Fibroblast of lung (primary cell): Measurements from ENCODE around the gene DENND4B. TPM values are rescaled to one million over a fixed set of nuclear protein-coding genes. Genes with fewer than 3 reads are reported as not detected.

ENCODE experiments used
- DNase-seq, 2 donors: peaks; one replicate each; pipeline versions ENCODE4 v3.0.0 to v3.0.0-alpha.2; 2010; ENCODE audit warnings: low read depth in 2 of 2
- H2AFZ ChIP-seq: 2 replicates; pipeline ENCODE4 v1.5.1; 2012; ENCODE audit warnings: low read length, control low read depth, inconsistent platforms
- H3K27ac ChIP-seq: 2 replicates; pipeline ENCODE4 v1.5.1; 2011; ENCODE audit warnings: low read length, control low read depth; ENCODE audit not compliant: insufficient read depth
- H3K27me3 ChIP-seq: 2 replicates; pipeline ENCODE4 v1.5.1; 2011; ENCODE audit warnings: mild to moderate bottlenecking, low read length; ENCODE audit not compliant: control insufficient read depth, insufficient read depth
- H3K36me3 ChIP-seq: 2 replicates; pipeline ENCODE4 v1.5.1; 2011; ENCODE audit warnings: low read length; ENCODE audit not compliant: control insufficient read depth, insufficient read depth
- H3K4me1 ChIP-seq: 2 replicates; pipeline ENCODE4 v1.5.1; 2011; ENCODE audit warnings: low read length; ENCODE audit not compliant: control insufficient read depth, insufficient read depth; ENCODE audit errors: extremely low read depth
- H3K4me2 ChIP-seq: 2 replicates; pipeline ENCODE4 v1.5.1; 2011; ENCODE audit warnings: low read length, control low read depth; ENCODE audit not compliant: insufficient read depth; ENCODE audit errors: extremely low read depth
- H3K4me3 ChIP-seq, 4 experiments: fragments of 200-600 bp in 1 of 4; sonication (generic) in 1 of 4; replicated peaks in 1 of 4; 2 replicates each; pipeline ENCODE4 v1.5.1; 2011 to 2016; ENCODE audit warnings: low read length in 4 of 4, low read depth in 3 of 4, mild to moderate bottlenecking in 3 of 4, control low read depth in 2 of 4, inconsistent platforms in 1 of 4, mixed read lengths in 1 of 4; ENCODE audit not compliant: insufficient read depth in 1 of 4; ENCODE audit errors: control extremely low read depth in 1 of 4
- H3K79me2 ChIP-seq: 2 replicates; pipeline ENCODE4 v1.5.1; 2012; ENCODE audit warnings: mild to moderate bottlenecking, low read length, inconsistent platforms; ENCODE audit not compliant: control insufficient read depth, insufficient read depth
- H3K9ac ChIP-seq: 2 replicates; pipeline ENCODE4 v1.5.1; 2011; ENCODE audit warnings: mild to moderate bottlenecking, low read length, control low read depth; ENCODE audit not compliant: insufficient read depth
- H3K9me3 ChIP-seq: 2 replicates; pipeline ENCODE4 v1.5.1; 2012; ENCODE audit warnings: low read depth, low read length; ENCODE audit not compliant: control insufficient read depth, insufficient read depth
- H4K20me1 ChIP-seq: 2 replicates; pipeline ENCODE4 v1.5.1; 2011; ENCODE audit warnings: low read length; ENCODE audit not compliant: control insufficient read depth, insufficient read depth; ENCODE audit errors: extremely low read depth
- CTCF ChIP-seq, 2 donors: IDR thresholded peaks in 1 of 2; conservative IDR thresholded peaks in 1 of 2; 1 replicate in 1 of 2; 2 replicates in 1 of 2; pipeline ENCODE4 v1.5.1; 2011 to 2012; ENCODE audit warnings: low read length in 2 of 2, control low read depth in 1 of 2, inconsistent platforms in 1 of 2, low read depth in 1 of 2, mild to moderate bottlenecking in 1 of 2
- EZH2 ChIP-seq: IDR thresholded peaks from 2 replicates; pipeline ENCODE4 v1.5.1; 2012; ENCODE audit warnings: low read length, control low read depth, mild to moderate bottlenecking; ENCODE audit errors: missing control alignments
- polyA plus RNA-seq, 2 donors: library from polyadenylated mRNA; depleted of rRNA in 1 of 2; stranded (reverse) in 1 of 2; unstranded in 1 of 2; fragments of >200 nt; gene quantifications; 2 replicates each; pipeline ENCODE4 v1.2.1, GENCODE V29; 2011 to 2012; ENCODE audit warnings: missing spikeins in 1 of 2
- total RNA-seq: library from RNA; depleted of rRNA; stranded (reverse); fragments of >200 nt; gene quantifications from 2 replicates; pipeline ENCODE4 v1.2.1, GENCODE V29; 2014

The DENND4B gene
- total and polyA plus RNA-seq, 2 donors (not counting 1 experiment from before 2014, with no cell fraction given), result 9.1 to 17.7 TPM

DNA sequence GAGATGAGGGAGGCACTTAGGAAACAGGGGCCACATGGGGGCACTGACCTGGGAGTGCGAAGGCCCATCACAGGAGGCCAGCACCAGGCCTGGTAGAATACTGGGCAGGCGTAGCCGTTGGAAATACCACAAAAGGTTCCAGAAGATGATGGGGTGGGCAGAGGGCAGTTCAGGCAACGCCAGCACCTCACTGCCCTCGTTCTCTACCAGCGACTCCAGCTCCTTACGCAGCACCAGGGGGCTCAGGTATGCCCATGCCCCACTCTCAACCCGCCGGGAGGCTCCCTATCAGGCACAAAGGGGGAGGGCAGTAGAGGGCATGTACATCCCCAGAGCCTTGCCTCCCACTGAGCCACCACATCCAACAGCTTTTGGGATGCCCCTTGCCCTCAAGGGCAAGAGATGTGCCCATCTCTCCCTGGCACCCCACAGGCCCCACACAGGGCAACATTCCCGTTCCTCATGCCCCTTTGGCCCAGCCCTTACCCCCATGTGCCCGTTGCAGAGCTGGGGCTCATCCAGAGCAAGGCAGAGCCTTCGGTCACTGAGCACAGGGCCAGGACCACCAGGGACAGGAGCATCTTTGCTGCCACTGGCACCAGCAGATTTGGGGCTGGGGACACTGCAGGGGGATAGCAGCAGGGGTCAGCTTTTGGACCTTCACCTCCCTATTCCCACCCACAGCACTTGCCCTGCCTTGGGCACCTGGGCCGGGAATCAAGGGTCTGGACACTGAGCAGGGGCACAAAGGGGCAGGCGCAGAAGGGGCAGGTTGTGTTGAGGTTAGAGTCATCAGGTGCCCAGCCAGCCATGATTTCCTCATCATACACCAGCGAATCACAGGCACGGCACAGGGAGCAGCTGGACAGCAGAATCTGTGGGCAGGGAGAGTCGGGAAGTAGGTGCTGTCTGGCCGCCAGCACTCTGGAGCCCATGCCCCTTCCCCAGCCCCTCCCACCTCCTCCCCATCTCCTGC lies 14.1 kb downstream of the DENND4B start:
- Histone ChIP-seq H3K4me2 (no peak overlapping the region), H3K9ac (no peak overlapping the region), H2AFZ (no peak overlapping the region), H3K4me1 (peaks cover 5% of the 10 kb centered on the region), H3K36me3 (peaks cover 20% of the 10 kb centered on the region), H3K27ac (no peak overlapping the region), H4K20me1 (no peaks in the 10 kb centered on the region), H3K9me3 (no peaks in the 10 kb centered on the region), H3K79me2 (no peaks in the 10 kb centered on the region), H3K4me3 (no peak overlapping the region), H3K27me3 (no peaks in the 10 kb centered on the region)
- DNase-seq, result no peak
- TF ChIP-seq EZH2 (no peak), CTCF (conservative IDR thresholded peaks at IDR 0.05 in 1 of 2, IDR thresholded peaks at IDR 0.05 in 1 of 2; ENCODE audit: low read depth in 1 of 2, low read length in 2 of 2) (no peak)

DNA sequence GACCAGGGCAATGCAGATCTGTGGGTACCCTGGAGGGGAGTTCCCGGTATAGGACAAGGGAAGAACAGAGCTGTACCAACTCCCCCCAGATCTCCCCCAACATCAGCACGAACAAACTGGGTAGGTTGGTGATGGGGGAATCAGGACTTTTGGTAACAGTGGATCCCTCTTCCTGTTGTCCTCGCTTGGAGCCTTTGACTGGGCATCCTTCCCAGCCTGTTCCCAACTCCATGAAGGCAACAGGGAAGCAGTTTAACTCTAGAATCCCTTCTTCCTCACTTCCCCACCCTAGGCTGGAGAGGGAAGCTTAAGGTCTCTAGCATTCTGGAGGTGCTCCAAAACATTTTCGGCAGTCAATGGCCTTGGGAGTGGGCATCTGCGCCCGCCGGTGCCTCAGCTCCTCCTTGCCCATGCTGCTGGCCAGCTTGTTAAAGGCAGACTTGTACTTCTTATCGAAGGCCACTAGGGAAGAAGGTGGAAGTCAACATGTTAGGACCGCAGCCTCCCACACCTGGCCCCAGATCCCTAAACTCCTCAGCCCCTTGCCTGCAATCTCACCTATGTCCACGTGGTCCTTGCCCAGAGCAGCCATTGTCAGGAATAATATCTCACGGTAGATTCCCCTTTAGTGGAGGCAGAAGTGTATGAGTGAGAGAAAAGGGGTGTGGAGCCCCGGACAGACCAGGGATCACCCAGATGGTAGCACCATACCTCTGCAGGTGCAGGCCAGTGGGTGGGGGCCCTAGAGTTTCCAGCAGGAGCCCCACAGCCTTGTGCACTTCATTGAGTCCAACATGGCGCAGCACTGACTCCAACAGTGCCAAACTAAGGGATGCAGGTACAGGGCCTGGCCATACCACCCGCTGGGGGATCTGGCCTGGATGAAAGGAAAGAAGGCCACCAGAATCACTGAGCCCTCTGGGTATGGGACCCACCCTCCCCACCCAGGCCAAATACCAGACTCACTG lies 16.3 kb downstream of the DENND4B start:
- Histone ChIP-seq H3K79me2 (no peaks in the 10 kb centered on the region), H3K4me3 (no peak overlapping the region), H3K27me3 (no peaks in the 10 kb centered on the region), H3K9ac (no peak overlapping the region), H3K4me1 (peaks cover 5% of the 10 kb centered on the region), H2AFZ (no peak overlapping the region), H3K27ac (no peak overlapping the region), H4K20me1 (no peaks in the 10 kb centered on the region), H3K9me3 (no peaks in the 10 kb centered on the region), H3K36me3 (peaks cover 10% of the 10 kb centered on the region), H3K4me2 (no peak overlapping the region)
- TF ChIP-seq EZH2 (no peak), CTCF (conservative IDR thresholded peaks at IDR 0.05 in 1 of 2, IDR thresholded peaks at IDR 0.05 in 1 of 2; ENCODE audit: low read depth in 1 of 2, low read length in 2 of 2) (no peak)
- DNase-seq, result no peak

GRCh38 chr1:153929426-153929825 lies 17.1 kb downstream of the DENND4B start:
- Histone ChIP-seq H3K9ac (no peak overlapping the region), H2AFZ (no peak overlapping the region), H3K27ac (no peak overlapping the region), H3K4me1 (peaks cover 5% of the 10 kb centered on the region), H3K4me3 (no peak overlapping the region), H3K79me2 (no peaks in the 10 kb centered on the region), H3K27me3 (no peaks in the 10 kb centered on the region), H4K20me1 (no peaks in the 10 kb centered on the region), H3K9me3 (no peaks in the 10 kb centered on the region), H3K4me2 (no peak overlapping the region), H3K36me3 (peaks cover 8% of the 10 kb centered on the region)
- TF ChIP-seq CTCF (conservative IDR thresholded peaks at IDR 0.05 in 1 of 2, IDR thresholded peaks at IDR 0.05 in 1 of 2; ENCODE audit: low read depth in 1 of 2, low read length in 2 of 2) (no peak), EZH2 (no peak)
- no peak for DNase-seq
